Natural killer cell (primary cell): ENCODE data around the gene MZB1. TPM values are rescaled to one million over a fixed set of nuclear protein-coding genes. Genes with fewer than 3 reads are reported as not detected.

Source experiments
- ATAC-seq, 3 donors: fragments of 150-1000 bp in 2 of 3; fragments of 200-7000 bp in 1 of 3; cut with Tn5 transposase; 1 replicate in 1 of 3; 2 replicates in 2 of 3; pipeline ENCODE4 v1.10.0; 2021; ENCODE audit warnings: mild to moderate bottlenecking in 2 of 3, moderate library complexity in 2 of 3
- DNase-seq, 2 donors: peaks; one replicate each; pipeline versions ENCODE4 v3.0.0 to v3.0.0-alpha.2; 2013 to 2021; ENCODE audit warnings: mixed read lengths in 1 of 2
- H3K27ac ChIP-seq: one replicate; pipeline ENCODE4 v1.5.1; 2013; ENCODE audit warnings: mild to moderate bottlenecking, low read length
- H3K27me3 ChIP-seq: one replicate; pipeline ENCODE4 v1.6.1; 2013; ENCODE audit warnings: low read length; ENCODE audit not compliant: control insufficient read depth, insufficient read depth
- H3K36me3 ChIP-seq: one replicate; pipeline ENCODE4 v1.6.1; 2013; ENCODE audit warnings: low read length; ENCODE audit not compliant: control insufficient read depth, insufficient read depth
- H3K4me1 ChIP-seq: one replicate; pipeline ENCODE4 v1.6.1; 2013; ENCODE audit warnings: low read length; ENCODE audit not compliant: control insufficient read depth, insufficient read depth
- H3K4me3 ChIP-seq: one replicate; pipeline ENCODE4 v1.5.1; 2013; ENCODE audit warnings: low read length
- H3K9me3 ChIP-seq: one replicate; pipeline ENCODE4 v1.6.1; 2013; ENCODE audit warnings: low read length; ENCODE audit not compliant: control insufficient read depth, insufficient read depth
- H3K27ac Mint-ChIP-seq, 2 donors: one replicate each; pipeline ENCODE4 v1.8.0; 2022; ENCODE audit warnings: mild to moderate bottlenecking in 2 of 2, mixed read lengths in 2 of 2, moderate library complexity in 1 of 2
- H3K27me3 Mint-ChIP-seq, 2 donors: one replicate each; pipeline ENCODE4 v1.8.0; 2022; ENCODE audit warnings: low read depth in 2 of 2, mixed read lengths in 2 of 2
- H3K36me3 Mint-ChIP-seq: one replicate; pipeline ENCODE4 v1.8.0; 2022; ENCODE audit warnings: mixed read lengths
- H3K4me1 Mint-ChIP-seq, 2 donors: one replicate each; pipeline ENCODE4 v1.8.0; 2022; ENCODE audit warnings: mixed read lengths in 2 of 2
- H3K4me3 Mint-ChIP-seq: one replicate; pipeline ENCODE4 v1.8.0; 2022; ENCODE audit warnings: mild to moderate bottlenecking, moderate library complexity, mixed read lengths
- H3K9me3 Mint-ChIP-seq, 2 donors: one replicate each; pipeline ENCODE4 v1.8.0; 2022; ENCODE audit warnings: mixed read lengths in 2 of 2
- CTCF ChIP-seq: fragments of 200-600 bp; IDR thresholded peaks from one replicate; pipeline ENCODE4 v1.8.0; 2022; ENCODE audit warnings: antibody characterized with exemption
- WGBS: methylation state at CpG from one replicate; pipeline ENCODE4 v1.1.7; 2013; ENCODE audit warnings: missing lambda C conversion rate; ENCODE audit not compliant: insufficient coverage; 5-methylcytosine and 5-hydroxymethylcytosine counted together
- intact Hi-C: fragments of 100-400 bp; cut with micrococcal nuclease; formaldehyde crosslinking; loops from one replicate; pipeline ENCODE4 v1.14.2; 2022
- total RNA-seq, 4 donors: library from RNA; stranded (reverse); fragments of 120-200 nt in 1 of 4; gene quantifications; one replicate each; pipeline versions ENCODE4 v1.2.3 to v1.2.4, GENCODE V29; 2013 to 2022

The MZB1 gene
- total RNA-seq, 3 donors from 2014 or later (not counting 1 experiment from before 2014, with no cell fraction given) = 2.0 to 60.0 (median 2.8) TPM

GRCh38 chr5:139382807-139383206 is 6.9 kb downstream of the MZB1 start:
- Histone ChIP-seq H3K27me3 (no peaks in the 10 kb centered on the region), H3K4me3 (no peak overlapping the region), H3K9me3 (no peaks in the 10 kb centered on the region), H3K4me1 (peaks cover 23% of the 10 kb centered on the region), H3K27ac (no peak overlapping the region), H3K36me3 (no peaks in the 10 kb centered on the region)
- ATAC-seq (no peak), DNase-seq (no peak)
- Mint-ChIP-seq H3K4me3 (no peak overlapping the region), H3K36me3 (no peaks in the 10 kb centered on the region), H3K9me3 (no peaks in the 10 kb centered on the region), H3K4me1 (peaks cover 19 to 31% of the 10 kb centered on the region in 2 donors), H3K27ac (no peak overlapping the region), H3K27me3 (no peaks in the 10 kb centered on the region)
- WGBS = 73% methylated on average over 2 of the region's 3 CpGs
- intact Hi-C loops = loop anchor here (10.0 kb wide), 1 partner anchor 818 kb away; no protein-coding TSS in a partner anchor
- TF ChIP-seq CTCF = no peak

GRCh38 chr5:139381837-139382761 is 7.6 kb downstream of the MZB1 start:
- DNase-seq (no peak), ATAC-seq (no peak)
- Mint-ChIP-seq H3K27me3 (no peaks in the 10 kb centered on the region), H3K27ac (no peak overlapping the region), H3K4me3 (no peak overlapping the region), H3K4me1 (peaks cover 19 to 28% of the 10 kb centered on the region in 2 donors), H3K36me3 (no peaks in the 10 kb centered on the region), H3K9me3 (no peaks in the 10 kb centered on the region)
- Histone ChIP-seq H3K27ac (no peak overlapping the region), H3K27me3 (no peaks in the 10 kb centered on the region), H3K36me3 (no peaks in the 10 kb centered on the region), H3K9me3 (no peaks in the 10 kb centered on the region), H3K4me3 (no peak overlapping the region), H3K4me1 (peaks cover 18% of the 10 kb centered on the region)
- TF ChIP-seq CTCF = no peak
- intact Hi-C loops = loop anchor here (10.0 kb wide), 1 partner anchor 817 kb away; no protein-coding TSS in a partner anchor
- 82% methylated on average over 28 of the region's 28 CpGs for WGBS

GRCh38 chr5:139379626-139380449 is 9.9 kb downstream of the MZB1 start:
- WGBS = 91% methylated on average over 15 of the region's 15 CpGs
- H3K9me3 Mint-ChIP-seq = no peaks in the 10 kb centered on the region
- H3K27me3 ChIP-seq = no peaks in the 10 kb centered on the region
- no peak overlapping the region for H3K4me3 Mint-ChIP-seq
- DNase-seq (no peak), ATAC-seq (no peak)
- no peak for TF ChIP-seq CTCF
- intact Hi-C loops = loop anchor here (10.0 kb wide), 1 partner anchor 815 kb away; no protein-coding TSS in a partner anchor
- no peaks in the 10 kb centered on the region for H3K27me3 Mint-ChIP-seq
- H3K36me3 Mint-ChIP-seq = no peaks in the 10 kb centered on the region
- H3K4me1 Mint-ChIP-seq = peaks cover 7% of the 10 kb centered on the region in 2 donors
- no peak overlapping the region for H3K27ac ChIP-seq
- H3K9me3 ChIP-seq = no peaks in the 10 kb centered on the region
- H3K27ac Mint-ChIP-seq = no peak overlapping the region
- H3K4me3 ChIP-seq = no peak overlapping the region
- H3K4me1 ChIP-seq = peaks cover 7% of the 10 kb centered on the region
- no peaks in the 10 kb centered on the region for H3K36me3 ChIP-seq
